ENCODE measurements around the gene ZNF24.

Gene ZNF24

DNA sequence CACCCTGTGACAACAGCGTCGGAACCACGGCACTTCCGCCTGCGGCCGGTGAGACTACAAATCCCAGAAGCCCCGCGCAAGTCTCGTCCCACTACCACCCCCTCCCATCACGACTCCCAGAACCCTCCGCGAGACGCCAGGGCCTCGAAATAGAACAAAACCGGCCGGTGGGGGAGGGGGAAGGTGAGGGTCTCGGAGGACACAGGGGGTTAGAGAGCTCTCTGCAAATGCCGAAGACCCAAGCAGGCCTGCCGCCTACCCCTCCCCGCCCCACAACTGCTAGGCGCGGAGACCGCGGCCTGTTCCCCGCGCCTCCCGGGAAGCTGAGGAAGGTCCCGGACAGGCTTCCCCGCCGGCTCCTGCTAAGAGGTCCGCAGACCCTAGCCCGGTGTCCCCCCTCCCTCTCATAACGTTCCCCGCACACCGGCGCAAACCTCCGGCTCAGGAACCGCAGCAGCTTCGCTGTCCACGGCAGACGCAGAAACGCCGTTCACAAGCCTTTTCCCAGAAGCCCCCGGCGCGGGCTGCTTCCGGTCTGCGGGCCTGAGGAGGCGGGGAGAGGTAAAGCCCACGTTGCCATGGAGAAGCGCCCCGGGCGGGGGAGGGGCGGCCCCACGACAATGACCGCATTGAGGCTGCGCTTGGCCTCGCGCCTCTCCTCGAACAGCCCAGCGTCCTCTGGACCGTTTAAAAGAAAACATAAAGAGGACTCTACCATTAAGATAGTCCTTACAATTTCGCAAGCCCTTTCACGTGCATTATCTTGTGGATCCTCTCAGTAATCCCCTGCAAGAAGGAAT, at the start of gene ZNF24:
Gene ZNF24 (minus strand): TSS at position 485 of the 800 bp plus-strand sequence. CDS start 3,770 bp downstream, outside the sequence.
- CTCF ChIA-PET, result no interaction called here
- H3K27ac ChIP-seq, result peak within 1 kb of the TSS; percentile 88
- POLR2A ChIA-PET (ENCODE audit: low non-redundant PET), result no interaction called here
- TF ChIP-seq, protein P1, sequence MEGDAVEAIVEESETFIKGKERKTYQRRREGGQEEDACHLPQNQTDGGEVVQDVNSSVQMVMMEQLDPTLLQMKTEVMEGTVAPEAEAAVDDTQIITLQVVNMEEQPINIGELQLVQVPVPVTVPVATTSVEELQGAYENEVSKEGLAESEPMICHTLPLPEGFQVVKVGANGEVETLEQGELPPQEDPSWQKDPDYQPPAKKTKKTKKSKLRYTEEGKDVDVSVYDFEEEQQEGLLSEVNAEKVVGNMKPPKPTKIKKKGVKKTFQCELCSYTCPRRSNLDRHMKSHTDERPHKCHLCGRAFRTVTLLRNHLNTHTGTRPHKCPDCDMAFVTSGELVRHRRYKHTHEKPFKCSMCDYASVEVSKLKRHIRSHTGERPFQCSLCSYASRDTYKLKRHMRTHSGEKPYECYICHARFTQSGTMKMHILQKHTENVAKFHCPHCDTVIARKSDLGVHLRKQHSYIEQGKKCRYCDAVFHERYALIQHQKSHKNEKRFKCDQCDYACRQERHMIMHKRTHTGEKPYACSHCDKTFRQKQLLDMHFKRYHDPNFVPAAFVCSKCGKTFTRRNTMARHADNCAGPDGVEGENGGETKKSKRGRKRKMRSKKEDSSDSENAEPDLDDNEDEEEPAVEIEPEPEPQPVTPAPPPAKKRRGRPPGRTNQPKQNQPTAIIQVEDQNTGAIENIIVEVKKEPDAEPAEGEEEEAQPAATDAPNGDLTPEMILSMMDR (conservative IDR thresholded peaks at IDR 0.05; ENCODE audit: low read depth), result no peak
- peak; percentile 83 for DNase-seq (ENCODE audit: low spot score)

DNA sequence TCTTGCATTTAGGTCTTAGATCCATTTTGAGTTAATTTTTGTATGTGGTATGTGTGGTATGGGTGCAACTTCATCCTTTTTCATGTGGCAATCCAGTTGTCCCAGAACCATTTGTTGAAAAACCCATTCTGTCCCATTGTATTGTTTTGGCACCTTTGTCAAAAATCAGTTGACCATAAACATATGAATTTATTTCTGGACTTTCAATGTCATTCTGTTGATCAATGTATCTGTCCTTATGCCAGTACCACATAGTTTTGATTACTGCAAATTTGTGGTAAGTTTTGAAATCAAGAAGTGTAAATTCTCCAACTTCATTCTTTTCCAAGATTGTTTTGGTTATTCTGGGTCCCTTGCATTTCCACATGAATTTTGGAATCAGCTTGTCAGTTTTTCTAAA, 49.5 kb upstream of the ZNF24 start:
- H3K27ac ChIP-seq, result no peak overlapping the region
- CTCF ChIA-PET, result no interaction called here
- POLR2A ChIA-PET (ENCODE audit: low non-redundant PET), result no interaction called here
- DNase-seq (ENCODE audit: low spot score), result no peak
- TF ChIP-seq, protein P1 (conservative IDR thresholded peaks at IDR 0.05; ENCODE audit: low read depth), result no peak

DNA sequence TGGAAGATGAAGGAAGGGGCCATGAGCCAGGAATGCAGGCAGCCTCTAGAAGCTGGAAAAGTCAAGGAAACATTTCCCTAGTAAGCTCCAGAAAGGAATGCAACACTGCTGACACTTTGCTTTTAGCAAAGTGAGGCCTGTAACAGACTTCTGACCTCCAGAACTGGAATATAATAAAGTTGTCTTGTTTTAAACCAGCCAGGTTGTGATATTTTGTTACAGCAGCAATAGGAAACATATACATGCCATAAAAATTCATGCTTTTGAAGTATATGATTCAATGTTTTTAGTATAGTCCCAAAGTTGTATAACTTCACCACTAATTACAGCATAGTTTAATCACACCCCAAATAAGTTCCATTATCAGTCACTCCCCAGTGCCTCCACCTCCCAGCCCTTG, 48.2 kb upstream of the ZNF24 start:
- H3K27ac ChIP-seq, result no peak overlapping the region
- no peak for DNase-seq (ENCODE audit: low spot score)
- CTCF ChIA-PET, result interaction anchor here (0.5 kb wide), 1 partner anchor 21 kb away, joined by 3 read pairs; no protein-coding TSS in a partner anchor
- POLR2A ChIA-PET (ENCODE audit: low non-redundant PET), result no interaction called here
- TF ChIP-seq, protein P1 (conservative IDR thresholded peaks at IDR 0.05; ENCODE audit: low read depth), result no peak

DNA sequence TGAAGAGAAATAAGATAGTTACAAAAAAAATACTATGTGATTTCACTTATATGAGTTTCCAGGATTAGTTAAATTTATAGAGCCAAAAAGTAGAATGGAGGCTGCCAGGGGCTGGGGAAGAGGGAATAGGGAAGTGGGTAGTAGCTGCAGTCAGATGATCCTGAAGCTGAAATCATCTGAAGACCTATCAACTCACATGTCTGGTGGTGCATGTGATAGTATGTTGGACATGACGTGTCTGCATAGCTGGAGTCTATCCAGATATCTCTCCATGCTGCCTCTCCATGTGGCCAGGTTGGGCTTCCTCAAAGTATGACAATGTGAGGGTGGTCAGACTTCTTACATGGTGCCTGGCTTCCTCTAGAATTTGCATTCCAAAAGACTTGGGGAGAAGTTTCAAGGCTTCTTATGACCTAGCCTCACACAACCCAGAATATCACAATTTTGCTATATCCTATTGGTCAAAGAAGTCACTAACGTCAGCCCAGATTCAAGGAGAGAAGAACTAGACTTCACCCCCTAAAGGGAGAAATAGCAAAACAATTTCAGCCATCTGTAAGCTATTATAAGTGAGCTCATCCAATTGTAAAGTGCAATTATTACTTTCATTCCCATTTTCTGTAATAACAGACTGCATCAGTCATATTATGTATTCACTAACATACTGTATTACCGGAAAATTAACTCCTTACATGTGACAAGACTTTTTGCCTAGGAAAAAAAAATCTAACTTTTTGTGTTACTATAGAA, 46.9 kb upstream of the ZNF24 start:
- ChIA-PET POLR2A (ENCODE audit: low non-redundant PET) (no interaction called here), CTCF (interaction anchor here (0.6 kb wide), 1 partner anchor 433 kb away, joined by 3 read pairs; no protein-coding TSS in a partner anchor)
- TF ChIP-seq, protein P1 (conservative IDR thresholded peaks at IDR 0.05; ENCODE audit: low read depth), result no peak
- no peak overlapping the region for H3K27ac ChIP-seq
- no peak for DNase-seq (ENCODE audit: low spot score)

DNA sequence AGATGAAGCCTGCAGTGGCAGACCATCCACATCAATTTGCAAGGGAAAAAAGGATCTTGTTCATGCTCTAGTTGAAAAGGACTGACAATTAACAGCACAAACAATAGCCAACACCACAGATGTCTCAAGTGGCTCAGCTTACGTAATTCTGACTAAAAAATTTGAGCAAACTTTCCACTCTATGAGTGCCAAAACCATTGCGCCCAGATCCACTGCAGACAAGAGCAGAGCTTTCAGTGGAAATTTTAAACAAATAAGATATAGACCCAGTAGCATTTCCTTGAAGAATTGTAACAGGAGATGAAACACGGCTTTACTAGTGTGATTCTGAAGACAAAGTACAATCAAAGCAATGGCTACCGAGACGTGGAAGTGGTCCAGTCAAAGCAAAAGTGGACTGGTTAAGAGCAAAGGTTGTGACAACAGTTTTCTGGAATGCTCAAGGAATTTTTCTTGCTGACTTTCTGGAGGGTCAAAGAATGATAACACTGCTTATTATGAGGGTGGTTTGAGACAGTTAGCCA, 44.9 kb upstream of the ZNF24 start:
- no peak overlapping the region for H3K27ac ChIP-seq
- ChIA-PET POLR2A (ENCODE audit: low non-redundant PET) (no interaction called here), CTCF (no interaction called here)
- TF ChIP-seq, protein P1 (conservative IDR thresholded peaks at IDR 0.05; ENCODE audit: low read depth), result no peak
- DNase-seq (ENCODE audit: low spot score), result no peak

DNA sequence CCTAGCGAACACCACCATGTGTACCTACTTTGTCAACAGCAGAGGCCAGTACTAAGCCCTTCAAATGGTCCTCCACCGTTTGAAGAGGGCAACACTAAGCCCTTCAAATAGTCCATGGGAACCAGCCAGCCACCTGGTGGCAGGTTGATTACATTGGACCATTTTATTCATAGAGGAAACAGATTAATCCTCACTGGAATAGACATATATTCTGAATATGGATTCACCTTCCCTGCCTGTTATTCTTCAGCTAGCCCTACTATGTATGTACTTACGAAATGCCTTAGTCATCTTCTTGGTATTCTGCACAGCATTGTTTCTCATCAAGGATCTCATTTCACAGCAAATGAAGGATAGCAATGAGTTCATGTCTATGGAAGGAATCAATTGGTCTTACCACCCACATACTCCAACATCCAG, 42.9 kb upstream of the ZNF24 start:
- CTCF ChIA-PET, result interaction anchor here (0.9 to 1.1 kb wide), 2 partner anchors 13 to 16 kb away, joined by 4 to 6 read pairs; no protein-coding TSS in a partner anchor
- POLR2A ChIA-PET (ENCODE audit: low non-redundant PET), result no interaction called here
- DNase-seq (ENCODE audit: low spot score), result no peak
- TF ChIP-seq, protein P1 (conservative IDR thresholded peaks at IDR 0.05; ENCODE audit: low read depth), result no peak
- H3K27ac ChIP-seq, result no peak overlapping the region

Measured in RWPE1 (cell line).